Endothelial cell of umbilical vein (primary cell): ENCODE results near the gene GET4. TPM values are rescaled to one million over a fixed set of nuclear protein-coding genes. Genes with fewer than 3 reads are reported as not detected.

ENCODE experiments used
- BruUV-seq: library from RNA; stranded (reverse); fragments of 400-500 nt; replicated peaks from 2 replicates; lab custom pipeline; 2021; lab: Mats Ljungman, UMichigan
- CTCF ChIA-PET: fragments of 300-600, 350-600 bp; sonication (Branson Sonifier 250); formaldehyde crosslinking; loops from one replicate; lab custom pipeline; 2021; ENCODE audit warnings: antibody characterized with exemption, inconsistent platforms; lab: Charles Lee
- POLR2A ChIA-PET: fragments of 300-600, 350-600 bp; sonication (Branson Sonifier 250); formaldehyde crosslinking; loops from one replicate; lab custom pipeline; 2021; ENCODE audit warnings: antibody characterized with exemption, inconsistent platforms; lab: Charles Lee
- DNase-seq: peaks from one replicate; pipeline ENCODE4 v3.0.0-alpha.2; 2011; ENCODE audit warnings: low read depth, low spot score
- FAIRE-seq: peaks from 2 replicates; lab custom pipeline; 2011; peaks lifted over from hg19 to GRCh38; lab: Jason Lieb, UNC
- H2AFZ ChIP-seq: 2 replicates; pipeline ENCODE4 v1.6.0; 2012; ENCODE audit warnings: low read depth, low read length, control low read depth, inconsistent platforms
- H3K27ac ChIP-seq: 2 replicates; pipeline ENCODE4 v1.5.1; 2011; ENCODE audit warnings: low read depth, mild to moderate bottlenecking, control low read depth, low read length, moderate library complexity; ENCODE audit not compliant: insufficient read depth
- H3K27me3 ChIP-seq, 2 experiments: 2 replicates each; pipeline versions ENCODE4 v1.6.0 to v1.6.1; 2011; ENCODE audit warnings: low read length in 2 of 2, mixed read lengths in 1 of 2; ENCODE audit not compliant: control insufficient read depth in 2 of 2, insufficient read depth in 2 of 2
- H3K36me3 ChIP-seq, 2 experiments: 2 replicates in 1 of 2; 3 replicates in 1 of 2; pipeline ENCODE4 v1.5.1; 2011; ENCODE audit warnings: low read length in 2 of 2, mild to moderate bottlenecking in 1 of 2, moderate library complexity in 1 of 2; ENCODE audit not compliant: control insufficient read depth in 2 of 2, insufficient read depth in 2 of 2; ENCODE audit errors: extremely low read depth in 1 of 2
- H3K4me1 ChIP-seq: 3 replicates; pipeline ENCODE4 v1.5.1; 2011; ENCODE audit warnings: mild to moderate bottlenecking, low read length; ENCODE audit not compliant: control insufficient read depth, insufficient read depth; ENCODE audit errors: extremely low read depth
- H3K4me2 ChIP-seq: 2 replicates; pipeline ENCODE4 v1.6.1; 2011; ENCODE audit warnings: low read length, control low read depth, mixed read lengths; ENCODE audit not compliant: insufficient read depth
- H3K4me3 ChIP-seq, 3 experiments: fragments of 200-600 bp in 1 of 3; sonication (generic), shearing (Covaris generic) in 1 of 3; replicated peaks in 1 of 3; 2 replicates each; pipeline ENCODE4 v1.5.1; 2011 to 2016; ENCODE audit warnings: control low read depth in 3 of 3, low read length in 3 of 3, mild to moderate bottlenecking in 2 of 3, inconsistent platforms in 1 of 3, low read depth in 1 of 3, moderate library complexity in 1 of 3; ENCODE audit not compliant: insufficient read depth in 1 of 3
- H3K79me2 ChIP-seq: 2 replicates; pipeline ENCODE4 v1.6.0; 2012; ENCODE audit warnings: low read length, inconsistent platforms; ENCODE audit not compliant: control insufficient read depth, insufficient read depth
- H3K9ac ChIP-seq: replicated peaks from 2 replicates; pipeline ENCODE3; 2011; ENCODE audit warnings: low read length, control low read depth; ENCODE audit not compliant: insufficient read depth; ENCODE audit errors: extremely low read depth
- H3K9me1 ChIP-seq: replicated peaks from 3 replicates; pipeline ENCODE4 v1.6.0; 2011; ENCODE audit warnings: mild to moderate bottlenecking, low read length; ENCODE audit not compliant: control insufficient read depth, insufficient read depth; ENCODE audit errors: extremely low read depth
- H3K9me3 ChIP-seq: replicated peaks from 2 replicates; pipeline ENCODE4 v1.5.1; 2012; ENCODE audit warnings: low read length, inconsistent platforms; ENCODE audit not compliant: control insufficient read depth, insufficient read depth
- H4K20me1 ChIP-seq: replicated peaks from 2 replicates; pipeline ENCODE3; 2011; ENCODE audit warnings: mild to moderate bottlenecking, low read length; ENCODE audit not compliant: control insufficient read depth, insufficient read depth; ENCODE audit errors: extremely low read depth
- CTCF ChIP-seq, 2 donors: IDR thresholded peaks; 1 replicate in 1 of 2; 2 replicates in 1 of 2; pipeline ENCODE4 v1.5.1; 2011; ENCODE audit warnings: low read length in 2 of 2, mild to moderate bottlenecking in 2 of 2, moderate library complexity in 2 of 2, control low read depth in 1 of 2, inconsistent platforms in 1 of 2, low read depth in 1 of 2; ENCODE audit not compliant: insufficient read depth in 1 of 2; ENCODE audit errors: extremely low read depth in 1 of 2
- EZH2 ChIP-seq: IDR thresholded peaks from 2 replicates; pipeline ENCODE4 v1.6.1; 2012; ENCODE audit warnings: borderline replicate concordance, low read depth, mild to moderate bottlenecking, moderate library complexity, low read length, inconsistent platforms; ENCODE audit not compliant: severe bottlenecking
- FOS ChIP-seq: IDR thresholded peaks from 2 replicates; pipeline ENCODE4 v1.6.1; 2011; ENCODE audit warnings: mild to moderate bottlenecking, low read length, moderate library complexity, borderline replicate concordance; ENCODE audit not compliant: insufficient read depth
- GATA2 ChIP-seq: IDR thresholded peaks from 2 replicates; pipeline ENCODE4 v1.7.0; 2011; ENCODE audit warnings: low read depth, mild to moderate bottlenecking, moderate library complexity, mixed read lengths, low read length; ENCODE audit not compliant: insufficient read length, insufficient read depth
- JUN ChIP-seq: IDR thresholded peaks from 2 replicates; pipeline ENCODE4 v1.6.1; 2011; ENCODE audit warnings: borderline replicate concordance, low read depth; ENCODE audit not compliant: insufficient read length, insufficient read depth
- MAX ChIP-seq: IDR thresholded peaks from 2 replicates; pipeline ENCODE4 v1.6.1; 2011; ENCODE audit not compliant: insufficient read depth, insufficient read length
- MYC ChIP-seq: IDR thresholded peaks from one replicate; pipeline ENCODE4 v1.6.1; 2011; ENCODE audit warnings: mild to moderate bottlenecking, low read depth, low read length
- POLR2A ChIP-seq: IDR thresholded peaks from 2 replicates; pipeline ENCODE4 v1.6.1; 2012; ENCODE audit warnings: low read depth, mild to moderate bottlenecking, control low read depth, low read length
- POLR2AphosphoS5 ChIP-seq: IDR thresholded peaks from 2 replicates; pipeline ENCODE4 v1.6.1; 2012; ENCODE audit warnings: low read depth, mild to moderate bottlenecking, control low read depth, low read length, moderate library complexity; ENCODE audit not compliant: insufficient read depth
- dilution Hi-C: fragments of 300-500 bp; cut with MboI; formaldehyde crosslinking; loops from one replicate; pipeline ENCODE4 v1.15.0; 2019; ENCODE audit warnings: low sequenced_read_pairs; ENCODE audit not compliant: extremely low pct_ligation_motif_present
- intact Hi-C: fragments of 100-400 bp; cut with micrococcal nuclease; formaldehyde crosslinking; loops from one replicate; pipeline ENCODE4 v1.10.0; 2022
- polyA plus RNA-seq, 4 experiments: library from polyadenylated mRNA; depleted of rRNA in 3 of 4; stranded (reverse) in 3 of 4; unstranded in 1 of 4; fragments of >200 nt; gene quantifications; 2 replicates each; pipeline versions ENCODE4 v1.2.1 to v1.2.3, GENCODE V29; 2011 to 2012; ENCODE audit warnings: missing spikeins in 1 of 4
- total RNA-seq: library from RNA; stranded (reverse); gene quantifications from 2 replicates; pipeline ENCODE4 v1.2.3, GENCODE V29; 2021

Gene GET4
- total and polyA plus RNA-seq, 2 donors (not counting 3 experiments of a cell fraction or from before 2014, with no cell fraction given): 48.4 to 58.1 TPM

GRCh38 chr7:867001-867405 is 9.4 kb upstream of the GET4 start:
- Histone ChIP-seq H4K20me1 (no peaks in the 10 kb centered on the region), H3K79me2 (no peaks in the 10 kb centered on the region), H3K9ac (peak overlapping the region; percentile 33), H2AFZ (no peak overlapping the region), H3K27me3 (no peaks in the 10 kb centered on the region), H3K27ac (peak overlapping the region; percentile 78), H3K4me3 (no peak overlapping the region), H3K36me3 (peaks cover 1 to 2% of the 10 kb centered on the region in 2 experiments), H3K9me3 (no peaks in the 10 kb centered on the region), H3K4me1 (peaks cover 10% of the 10 kb centered on the region), H3K4me2 (peak overlapping the region; percentile 8), H3K9me1 (no peaks in the 10 kb centered on the region)
- peak; percentile 92 for DNase-seq
- CTCF ChIA-PET: interaction anchor here (0.6 to 1.2 kb wide), 4 partner anchors 21 to 81 kb away, joined by 3 to 5 read pairs (median 4); no protein-coding TSS in a partner anchor
- no TSS peak for BruUV-seq
- no peak for TF ChIP-seq CTCF (IDR thresholded peaks at IDR 0.05; ENCODE audit: extremely low read depth in 1 of 2, insufficient read depth in 1 of 2, low read depth in 1 of 2, low read length in 2 of 2)
- TF ChIP-seq EZH2: no peak
- no peak for TF ChIP-seq POLR2A
- no peak for TF ChIP-seq FOS
- peak; percentile 38 for TF ChIP-seq POLR2AphosphoS5
- TF ChIP-seq JUN: peak; percentile 31
- TF ChIP-seq MYC: no peak
- TF ChIP-seq GATA2: no peak
- TF ChIP-seq MAX: peak; percentile 85
- FAIRE-seq: peak; percentile 100
- intact Hi-C loops: loop anchor here (2.0 kb wide), 1 partner anchor 54 kb away; no protein-coding TSS in a partner anchor
- POLR2A ChIA-PET: no interaction called here
- dilution Hi-C loops: no loop called here
